Sigmoid colon (tissue), 7 donors: ENCODE measurements around the gene CPEB1. TPM values are rescaled to one million over a fixed set of nuclear protein-coding genes. Genes with fewer than 3 reads are reported as not detected.

Experiments used
- DNase-seq: peaks from one replicate; pipeline ENCODE4 v3.0.0-alpha.2; 2019
- H3K27ac ChIP-seq, 4 donors: fragments of 200-600 bp; sonication (generic); one replicate each; pipeline ENCODE4 v1.5.1; 2016 to 2019; ENCODE audit warnings: mild to moderate bottlenecking in 1 of 4
- H3K27me3 ChIP-seq, 3 donors: fragments of 200-600 bp; sonication (generic); one replicate each; pipeline ENCODE4 v1.5.1; 2019; ENCODE audit warnings: mild to moderate bottlenecking in 1 of 3
- H3K36me3 ChIP-seq, 4 donors: fragments of 200-600 bp; sonication (generic); one replicate each; pipeline ENCODE4 v1.5.1; 2016 to 2019
- H3K4me1 ChIP-seq, 4 donors: fragments of 200-600 bp; sonication (generic); one replicate each; pipeline ENCODE4 v1.5.1; 2017 to 2019
- H3K4me3 ChIP-seq, 4 donors: fragments of 200-600 bp; sonication (generic); one replicate each; pipeline ENCODE4 v1.5.1; 2017 to 2019; ENCODE audit warnings: mild to moderate bottlenecking in 2 of 4, moderate library complexity in 1 of 4
- H3K9me3 ChIP-seq, 4 donors: fragments of 200-600 bp in 3 of 4; sonication (generic) in 3 of 4; one replicate each; pipeline versions ENCODE4 v1.5.1 to v1.6.1; 2013 to 2019
- CTCF ChIP-seq, 4 experiments: fragments of 450-650 bp in 3 of 4; fragments of 200-600 bp in 1 of 4; IDR thresholded peaks; one replicate each; pipeline ENCODE4 v1.5.1; 2016 to 2019; ENCODE audit warnings: antibody characterized with exemption in 4 of 4, mild to moderate bottlenecking in 3 of 4, moderate library complexity in 2 of 4
- EP300 ChIP-seq, 4 donors: sonication (generic); formaldehyde crosslinking; IDR thresholded peaks; one replicate each; pipeline ENCODE4 v1.6.1; 2017; ENCODE audit warnings: antibody characterized with exemption in 4 of 4
- POLR2A ChIP-seq, 2 donors: fragments of 450-650 bp; IDR thresholded peaks; one replicate each; pipeline ENCODE4 v1.6.1; 2016; ENCODE audit warnings: antibody characterized with exemption in 2 of 2, mild to moderate bottlenecking in 2 of 2, moderate library complexity in 2 of 2
- POLR2AphosphoS5 ChIP-seq, 4 donors: sonication (generic); formaldehyde crosslinking; IDR thresholded peaks; one replicate each; pipeline ENCODE4 v1.6.1; 2017; ENCODE audit warnings: antibody characterized with exemption in 4 of 4
- WGBS, 2 donors: extraction: QIAGEN DNeasy Blood & Tissue Kit; methylation state at CpG; one replicate each; pipeline ENCODE4 v1.1.7; 2013; 5-methylcytosine and 5-hydroxymethylcytosine counted together
- intact Hi-C: fragments of 100-400 bp; cut with DNase I; formaldehyde crosslinking; loops from one replicate; pipeline ENCODE4 v1.15.1; 2023
- polyA plus RNA-seq, 3 donors: library from polyadenylated mRNA; stranded (reverse); fragments of 200-250 nt; gene quantifications; one replicate each; pipeline ENCODE4 v1.2.3, GENCODE V29; 2013
- total RNA-seq, 4 donors: library from RNA; depleted of rRNA; stranded (reverse); fragments of >200 nt; gene quantifications; one replicate each; pipeline ENCODE4 v1.1.0, GENCODE V29; 2016
- donor health status: healthy with polysubstance abuse.
- donor health status: Bipolar disorder and iron deficiency.
- donor health status: healthy.

Gene CPEB1
- total and polyA plus RNA-seq, 7 donors, result 1.2 to 13.2 (median 9.7) TPM; not detected in 1

- no peaks in the 10 kb centered on the region for H3K36me3 ChIP-seq
- H3K27ac ChIP-seq, result no peak overlapping the region
- peak; percentile 18 for DNase-seq
- no peak overlapping the region for H3K4me3 ChIP-seq
- intact Hi-C loops, result no loop called here
- no peaks in the 10 kb centered on the region for H3K27me3 ChIP-seq
- TF ChIP-seq POLR2A (IDR thresholded peaks at IDR 0.05) (no peak), EP300 (IDR thresholded peaks at IDR 0.05) (no peak)
- WGBS, 2 donors, result 84 to 85% methylated on average over 4 of the region's 4 CpGs
- H3K4me1 ChIP-seq, result no peaks in the 10 kb centered on the region
- H3K9me3 ChIP-seq, result no peaks in the 10 kb centered on the region
Observed at GRCh38 chr15:82670699-82671098, 23.5 kb upstream of the CPEB1 start.

- intact Hi-C loops, result no loop called here
- TF ChIP-seq EP300 (IDR thresholded peaks at IDR 0.05) (no peak), CTCF (IDR thresholded peaks at IDR 0.05) (no peak), POLR2AphosphoS5 (IDR thresholded peaks at IDR 0.05) (no peak), POLR2A (IDR thresholded peaks at IDR 0.05) (no peak)
- H3K36me3 ChIP-seq, result no peaks in the 10 kb centered on the region
- H3K4me1 ChIP-seq, result no peaks in the 10 kb centered on the region
- no peak overlapping the region for H3K27ac ChIP-seq
- no peaks in the 10 kb centered on the region for H3K27me3 ChIP-seq
- WGBS, 2 donors, result 89 to 93% methylated on average over 10 of the region's 10 CpGs
- H3K9me3 ChIP-seq, result no peaks in the 10 kb centered on the region
- no peak overlapping the region for H3K4me3 ChIP-seq
- DNase-seq, result no peak
Observed at GRCh38 chr15:82666606-82667005, 19.4 kb upstream of the CPEB1 start.

GRCh38 chr15:82664021-82664420, 16.9 kb upstream of the CPEB1 start:
- H3K27me3 ChIP-seq, result no peaks in the 10 kb centered on the region
- TF ChIP-seq EP300 (IDR thresholded peaks at IDR 0.05) (no peak), POLR2AphosphoS5 (IDR thresholded peaks at IDR 0.05) (no peak), POLR2A (IDR thresholded peaks at IDR 0.05) (no peak), CTCF (IDR thresholded peaks at IDR 0.05) (no peak)
- H3K4me1 ChIP-seq, result no peaks in the 10 kb centered on the region
- H3K4me3 ChIP-seq, result no peak overlapping the region
- H3K36me3 ChIP-seq, result no peaks in the 10 kb centered on the region
- no peaks in the 10 kb centered on the region for H3K9me3 ChIP-seq
- WGBS, 2 donors, result 76 to 87% methylated on average over 5 of the region's 5 CpGs
- intact Hi-C loops, result no loop called here
- no peak for DNase-seq
- H3K27ac ChIP-seq, result no peak overlapping the region

- 6 to 34% methylated on average over 4 of the region's 4 CpGs for WGBS, 2 donors
- TF ChIP-seq POLR2A (IDR thresholded peaks at IDR 0.05) (no peak), POLR2AphosphoS5 (IDR thresholded peaks at IDR 0.05) (no peak), EP300 (IDR thresholded peaks at IDR 0.05) (no peak), CTCF (IDR thresholded peaks at IDR 0.05) (no peak)
- no peak for DNase-seq
- intact Hi-C loops, result no loop called here
- no peaks in the 10 kb centered on the region for H3K36me3 ChIP-seq
- no peak overlapping the region for H3K4me3 ChIP-seq
- H3K27ac ChIP-seq, result no peak overlapping the region
- no peaks in the 10 kb centered on the region for H3K27me3 ChIP-seq
- no peaks in the 10 kb centered on the region for H3K9me3 ChIP-seq
- no peaks in the 10 kb centered on the region for H3K4me1 ChIP-seq
Observed at GRCh38 chr15:82663186-82663600, 16.0 kb upstream of the CPEB1 start.

- DNase-seq, result no peak
- Histone ChIP-seq H3K4me3 (no peak overlapping the region), H3K36me3 (no peaks in the 10 kb centered on the region), H3K27ac (no peak overlapping the region), H3K9me3 (no peaks in the 10 kb centered on the region), H3K4me1 (no peaks in the 10 kb centered on the region), H3K27me3 (no peaks in the 10 kb centered on the region)
- no peak for TF ChIP-seq CTCF (IDR thresholded peaks at IDR 0.05)
- TF ChIP-seq EP300 (IDR thresholded peaks at IDR 0.05), result no peak
- no peak for TF ChIP-seq POLR2AphosphoS5 (IDR thresholded peaks at IDR 0.05)
- TF ChIP-seq POLR2A (IDR thresholded peaks at IDR 0.05), result no peak
- WGBS, 2 donors, result 85 to 87% methylated on average over 9 of the region's 9 CpGs
- intact Hi-C loops, result no loop called here
Observed at GRCh38 chr15:82662641-82663040, 15.5 kb upstream of the CPEB1 start.
